ENCODE measurements around the gene SNX6. TPM values are rescaled to one million over a fixed set of nuclear protein-coding genes. Genes with fewer than 3 reads are reported as not detected.

SNX6 gene
- total and polyA plus RNA-seq, 2 experiments from 2014 or later, result 59.9 to 207 TPM

- Histone ChIP-seq H3K9me3 (ENCODE audit: low read depth) (no peaks in the 10 kb centered on the region), H3K27ac (no peak overlapping the region), H3K4me3 (no peak overlapping the region), H3K4me2 (no peak overlapping the region), H3K9me2 (replicated peaks; ENCODE audit: insufficient read depth) (no peaks in the 10 kb centered on the region), H3K79me2 (no peaks in the 10 kb centered on the region), H4K20me1 (ENCODE audit: insufficient read depth, poor library complexity, severe bottlenecking) (no peaks in the 10 kb centered on the region), H2AFZ (no peak overlapping the region), H3K27me3 (no peaks in the 10 kb centered on the region), H3K4me1 (ENCODE audit: insufficient read depth) (no peaks in the 10 kb centered on the region), H3K36me3 (replicated peaks; ENCODE audit: insufficient read depth, low read depth) (no peaks in the 10 kb centered on the region)
- WGBS (ENCODE audit: low lambda C conversion rate, missing lambda C conversion rate), result 95% methylated on average over 3 of the region's 3 CpGs
- TF ChIP-seq EZH2 (IDR thresholded peaks at IDR 0.05; ENCODE audit: borderline replicate concordance) (no peak), EZH2phosphoT487 (IDR thresholded peaks at IDR 0.05; ENCODE audit: low read depth, severe bottlenecking, unreplicated experiment) (no peak)
- TF ChIP-seq, protein P1, sequence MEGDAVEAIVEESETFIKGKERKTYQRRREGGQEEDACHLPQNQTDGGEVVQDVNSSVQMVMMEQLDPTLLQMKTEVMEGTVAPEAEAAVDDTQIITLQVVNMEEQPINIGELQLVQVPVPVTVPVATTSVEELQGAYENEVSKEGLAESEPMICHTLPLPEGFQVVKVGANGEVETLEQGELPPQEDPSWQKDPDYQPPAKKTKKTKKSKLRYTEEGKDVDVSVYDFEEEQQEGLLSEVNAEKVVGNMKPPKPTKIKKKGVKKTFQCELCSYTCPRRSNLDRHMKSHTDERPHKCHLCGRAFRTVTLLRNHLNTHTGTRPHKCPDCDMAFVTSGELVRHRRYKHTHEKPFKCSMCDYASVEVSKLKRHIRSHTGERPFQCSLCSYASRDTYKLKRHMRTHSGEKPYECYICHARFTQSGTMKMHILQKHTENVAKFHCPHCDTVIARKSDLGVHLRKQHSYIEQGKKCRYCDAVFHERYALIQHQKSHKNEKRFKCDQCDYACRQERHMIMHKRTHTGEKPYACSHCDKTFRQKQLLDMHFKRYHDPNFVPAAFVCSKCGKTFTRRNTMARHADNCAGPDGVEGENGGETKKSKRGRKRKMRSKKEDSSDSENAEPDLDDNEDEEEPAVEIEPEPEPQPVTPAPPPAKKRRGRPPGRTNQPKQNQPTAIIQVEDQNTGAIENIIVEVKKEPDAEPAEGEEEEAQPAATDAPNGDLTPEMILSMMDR (IDR thresholded peaks at IDR 0.05; ENCODE audit: poor library complexity), result no peak
- no peak for DNase-seq (ENCODE audit: low spot score)
These were observed 33.1 kb downstream of the SNX6 start for GRCh38 chr14:34596891-34597290.

DNA sequence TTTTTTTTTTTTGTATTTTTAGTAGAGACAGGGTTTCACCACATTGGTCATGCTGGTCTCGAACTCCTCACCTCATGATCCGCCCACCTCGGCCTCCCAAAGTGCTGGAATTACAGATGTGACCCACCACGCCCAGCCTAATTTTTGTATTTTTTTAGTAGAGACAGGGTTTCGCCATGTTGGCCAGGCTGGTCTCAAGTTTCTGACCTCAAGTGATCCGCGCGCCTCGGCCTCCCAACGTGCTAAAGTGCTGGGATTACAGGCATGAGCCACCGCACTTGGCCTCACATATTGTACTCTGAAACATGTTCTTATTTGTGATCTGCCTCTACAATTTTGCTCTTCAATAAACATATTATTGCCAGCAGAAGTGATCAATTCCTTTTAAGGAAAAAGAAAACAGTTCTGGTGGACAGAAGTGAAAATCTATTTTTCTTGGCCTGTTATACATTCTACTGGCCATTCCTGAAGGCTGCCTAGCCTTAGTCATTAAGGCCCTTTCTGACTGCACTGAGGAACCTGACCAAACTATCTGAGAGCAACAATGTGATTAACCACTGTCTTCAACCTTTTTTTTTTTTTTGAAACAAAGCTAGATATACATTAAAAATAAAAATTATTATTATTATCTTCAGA, 36.1 kb downstream of the SNX6 start:
- H3K79me2 ChIP-seq, result no peaks in the 10 kb centered on the region
- no peaks in the 10 kb centered on the region for H3K27me3 ChIP-seq
- DNase-seq (ENCODE audit: low spot score), result no peak
- H3K27ac ChIP-seq, result no peak overlapping the region
- H3K36me3 ChIP-seq (replicated peaks; ENCODE audit: insufficient read depth, low read depth), result no peaks in the 10 kb centered on the region
- no peak overlapping the region for H2AFZ ChIP-seq
- WGBS (ENCODE audit: low lambda C conversion rate, missing lambda C conversion rate), result 97% methylated on average over 11 of the region's 11 CpGs
- H3K9me3 ChIP-seq (ENCODE audit: low read depth), result no peaks in the 10 kb centered on the region
- no peaks in the 10 kb centered on the region for H3K9me2 ChIP-seq (replicated peaks; ENCODE audit: insufficient read depth)
- H3K4me3 ChIP-seq, result no peak overlapping the region
- no peaks in the 10 kb centered on the region for H4K20me1 ChIP-seq (ENCODE audit: insufficient read depth, poor library complexity, severe bottlenecking)
- no peaks in the 10 kb centered on the region for H3K4me1 ChIP-seq (ENCODE audit: insufficient read depth)
- TF ChIP-seq, protein P1 (IDR thresholded peaks at IDR 0.05; ENCODE audit: poor library complexity), result no peak
- TF ChIP-seq EZH2 (IDR thresholded peaks at IDR 0.05; ENCODE audit: borderline replicate concordance) (no peak), EZH2phosphoT487 (IDR thresholded peaks at IDR 0.05; ENCODE audit: low read depth, severe bottlenecking, unreplicated experiment) (no peak)
- no peak overlapping the region for H3K4me2 ChIP-seq

DNA sequence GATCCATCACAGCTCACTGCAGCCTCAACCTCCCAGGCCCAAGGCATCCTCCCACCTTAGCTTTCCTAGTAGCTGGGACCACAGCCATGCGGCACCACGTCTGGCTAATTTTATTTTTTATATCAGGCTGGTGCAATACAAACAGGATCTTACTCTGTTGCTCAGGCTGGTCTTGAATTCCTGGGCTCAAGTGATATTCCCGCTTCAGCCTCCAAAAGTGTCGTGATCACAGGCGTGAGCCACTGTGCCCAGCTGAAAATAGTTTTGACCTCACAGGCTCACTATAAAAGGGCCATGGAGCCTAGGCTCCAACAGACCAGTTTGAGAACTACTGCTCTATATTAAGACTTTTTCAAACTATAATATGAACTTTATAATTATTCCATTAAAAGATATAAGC, 37.3 kb downstream of the SNX6 start:
- peaks cover 3% of the 10 kb centered on the region for H3K79me2 ChIP-seq
- no peaks in the 10 kb centered on the region for H3K9me2 ChIP-seq (replicated peaks; ENCODE audit: insufficient read depth)
- DNase-seq (ENCODE audit: low spot score), result no peak
- no peak overlapping the region for H3K27ac ChIP-seq
- no peaks in the 10 kb centered on the region for H4K20me1 ChIP-seq (ENCODE audit: insufficient read depth, poor library complexity, severe bottlenecking)
- H3K9me3 ChIP-seq (ENCODE audit: low read depth), result no peaks in the 10 kb centered on the region
- WGBS (ENCODE audit: low lambda C conversion rate, missing lambda C conversion rate), result 100% methylated on average over 5 of the region's 5 CpGs
- no peak overlapping the region for H2AFZ ChIP-seq
- no peak overlapping the region for H3K4me3 ChIP-seq
- no peaks in the 10 kb centered on the region for H3K4me1 ChIP-seq (ENCODE audit: insufficient read depth)
- no peak overlapping the region for H3K4me2 ChIP-seq
- no peaks in the 10 kb centered on the region for H3K36me3 ChIP-seq (replicated peaks; ENCODE audit: insufficient read depth, low read depth)
- no peaks in the 10 kb centered on the region for H3K27me3 ChIP-seq
- no peak for TF ChIP-seq EZH2phosphoT487 (IDR thresholded peaks at IDR 0.05; ENCODE audit: low read depth, severe bottlenecking, unreplicated experiment)
- TF ChIP-seq, protein P1 (IDR thresholded peaks at IDR 0.05; ENCODE audit: poor library complexity), result no peak
- no peak for TF ChIP-seq EZH2 (IDR thresholded peaks at IDR 0.05; ENCODE audit: borderline replicate concordance)
